ENCODE measurements around the gene ATF3. TPM values are rescaled to one million over a fixed set of nuclear protein-coding genes. Genes with fewer than 3 reads are reported as not detected.

Gene ATF3
- total RNA-seq, 1 experiment from 2014 or later: 43.2 TPM

DNA sequence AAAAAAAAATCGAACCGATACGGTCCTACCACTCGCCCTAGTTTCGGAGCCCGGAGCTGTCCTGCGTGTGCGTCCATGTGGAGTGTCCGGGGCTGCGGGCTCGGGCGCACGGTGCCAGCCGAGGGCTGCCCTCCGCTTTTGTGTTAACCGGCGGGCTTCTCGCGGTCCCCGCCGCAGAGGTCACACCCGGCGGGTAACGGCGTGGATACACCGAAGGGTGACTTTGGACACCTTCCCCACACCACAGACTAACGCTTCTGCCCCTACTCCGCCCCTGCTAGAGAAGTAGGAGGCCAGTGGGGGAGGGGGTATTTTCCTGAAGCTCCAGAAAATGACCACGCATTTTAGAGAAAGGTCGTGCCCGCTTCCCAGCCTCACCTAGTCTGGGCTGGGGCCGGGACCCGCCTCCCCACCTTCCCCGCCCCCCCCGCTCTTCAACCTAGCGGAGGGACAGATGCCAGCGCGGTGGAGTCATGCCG, 609 bp upstream of the ATF3 start (continued):
- TF ChIP-seq, protein P1, sequence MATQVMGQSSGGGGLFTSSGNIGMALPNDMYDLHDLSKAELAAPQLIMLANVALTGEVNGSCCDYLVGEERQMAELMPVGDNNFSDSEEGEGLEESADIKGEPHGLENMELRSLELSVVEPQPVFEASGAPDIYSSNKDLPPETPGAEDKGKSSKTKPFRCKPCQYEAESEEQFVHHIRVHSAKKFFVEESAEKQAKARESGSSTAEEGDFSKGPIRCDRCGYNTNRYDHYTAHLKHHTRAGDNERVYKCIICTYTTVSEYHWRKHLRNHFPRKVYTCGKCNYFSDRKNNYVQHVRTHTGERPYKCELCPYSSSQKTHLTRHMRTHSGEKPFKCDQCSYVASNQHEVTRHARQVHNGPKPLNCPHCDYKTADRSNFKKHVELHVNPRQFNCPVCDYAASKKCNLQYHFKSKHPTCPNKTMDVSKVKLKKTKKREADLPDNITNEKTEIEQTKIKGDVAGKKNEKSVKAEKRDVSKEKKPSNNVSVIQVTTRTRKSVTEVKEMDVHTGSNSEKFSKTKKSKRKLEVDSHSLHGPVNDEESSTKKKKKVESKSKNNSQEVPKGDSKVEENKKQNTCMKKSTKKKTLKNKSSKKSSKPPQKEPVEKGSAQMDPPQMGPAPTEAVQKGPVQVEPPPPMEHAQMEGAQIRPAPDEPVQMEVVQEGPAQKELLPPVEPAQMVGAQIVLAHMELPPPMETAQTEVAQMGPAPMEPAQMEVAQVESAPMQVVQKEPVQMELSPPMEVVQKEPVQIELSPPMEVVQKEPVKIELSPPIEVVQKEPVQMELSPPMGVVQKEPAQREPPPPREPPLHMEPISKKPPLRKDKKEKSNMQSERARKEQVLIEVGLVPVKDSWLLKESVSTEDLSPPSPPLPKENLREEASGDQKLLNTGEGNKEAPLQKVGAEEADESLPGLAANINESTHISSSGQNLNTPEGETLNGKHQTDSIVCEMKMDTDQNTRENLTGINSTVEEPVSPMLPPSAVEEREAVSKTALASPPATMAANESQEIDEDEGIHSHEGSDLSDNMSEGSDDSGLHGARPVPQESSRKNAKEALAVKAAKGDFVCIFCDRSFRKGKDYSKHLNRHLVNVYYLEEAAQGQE (IDR thresholded peaks at IDR 0.05; ENCODE audit: low read depth): no peak
- TF ChIP-seq CEBPB (IDR thresholded peaks at IDR 0.05; ENCODE audit: low read depth) (no peak), POLR2AphosphoS5 (IDR thresholded peaks at IDR 0.05; ENCODE audit: low read depth, low read length) (no peak), SRF (IDR thresholded peaks at IDR 0.05; ENCODE audit: low read depth) (no peak), YY1 (IDR thresholded peaks at IDR 0.05; ENCODE audit: extremely low read depth, insufficient replicate concordance, low read depth, low read length) (no peak), ELF1 (IDR thresholded peaks at IDR 0.05; ENCODE audit: borderline replicate concordance, low read depth) (no peak), JUND (IDR thresholded peaks at IDR 0.05) (peak; percentile 17; the same call in 1 of the 2 replicates)
- TF ChIP-seq, protein P2, sequence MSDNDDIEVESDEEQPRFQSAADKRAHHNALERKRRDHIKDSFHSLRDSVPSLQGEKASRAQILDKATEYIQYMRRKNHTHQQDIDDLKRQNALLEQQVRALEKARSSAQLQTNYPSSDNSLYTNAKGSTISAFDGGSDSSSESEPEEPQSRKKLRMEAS (IDR thresholded peaks at IDR 0.05): peak; percentile 17; the same call in 1 of the 2 replicates
- TF ChIP-seq, protein P3, sequence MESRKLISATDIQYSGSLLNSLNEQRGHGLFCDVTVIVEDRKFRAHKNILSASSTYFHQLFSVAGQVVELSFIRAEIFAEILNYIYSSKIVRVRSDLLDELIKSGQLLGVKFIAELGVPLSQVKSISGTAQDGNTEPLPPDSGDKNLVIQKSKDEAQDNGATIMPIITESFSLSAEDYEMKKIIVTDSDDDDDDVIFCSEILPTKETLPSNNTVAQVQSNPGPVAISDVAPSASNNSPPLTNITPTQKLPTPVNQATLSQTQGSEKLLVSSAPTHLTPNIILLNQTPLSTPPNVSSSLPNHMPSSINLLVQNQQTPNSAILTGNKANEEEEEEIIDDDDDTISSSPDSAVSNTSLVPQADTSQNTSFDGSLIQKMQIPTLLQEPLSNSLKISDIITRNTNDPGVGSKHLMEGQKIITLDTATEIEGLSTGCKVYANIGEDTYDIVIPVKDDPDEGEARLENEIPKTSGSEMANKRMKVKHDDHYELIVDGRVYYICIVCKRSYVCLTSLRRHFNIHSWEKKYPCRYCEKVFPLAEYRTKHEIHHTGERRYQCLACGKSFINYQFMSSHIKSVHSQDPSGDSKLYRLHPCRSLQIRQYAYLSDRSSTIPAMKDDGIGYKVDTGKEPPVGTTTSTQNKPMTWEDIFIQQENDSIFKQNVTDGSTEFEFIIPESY (IDR thresholded peaks at IDR 0.05; ENCODE audit: extremely low read depth, insufficient replicate concordance, low read length): no peak
